ENCODE measurements around the gene RGS17.
"Not testable (repeated sequence)": the region's sequence is repeated elsewhere in the genome, so short reads cannot be mapped to it uniquely, and the experiment has no call there.

The RGS17 gene

GRCh38 chr6:153123801-153124200 is 7.3 kb downstream of the RGS17 start:
- no peak for DNase-seq (ENCODE audit: low read depth)

DNA sequence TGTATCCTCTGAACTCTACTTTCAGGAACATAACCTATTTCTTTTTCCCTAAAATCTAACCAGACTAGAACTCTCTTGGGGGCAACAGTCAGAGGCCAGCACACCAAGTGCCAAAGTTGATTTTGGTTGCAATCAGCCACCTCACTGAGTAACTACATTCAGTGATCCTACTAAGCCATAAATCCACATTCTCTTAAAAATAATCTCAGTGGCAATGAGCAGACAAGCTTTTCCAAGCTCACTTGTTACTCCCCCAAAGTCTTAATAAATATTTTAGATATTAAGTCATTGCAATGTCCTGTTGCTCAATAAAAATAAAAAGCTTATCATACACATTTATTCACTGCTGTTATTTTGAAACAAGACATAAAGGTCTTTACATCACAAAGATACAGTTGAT is 9.8 kb downstream of the RGS17 start:
- no peak for DNase-seq (ENCODE audit: low read depth)

DNA sequence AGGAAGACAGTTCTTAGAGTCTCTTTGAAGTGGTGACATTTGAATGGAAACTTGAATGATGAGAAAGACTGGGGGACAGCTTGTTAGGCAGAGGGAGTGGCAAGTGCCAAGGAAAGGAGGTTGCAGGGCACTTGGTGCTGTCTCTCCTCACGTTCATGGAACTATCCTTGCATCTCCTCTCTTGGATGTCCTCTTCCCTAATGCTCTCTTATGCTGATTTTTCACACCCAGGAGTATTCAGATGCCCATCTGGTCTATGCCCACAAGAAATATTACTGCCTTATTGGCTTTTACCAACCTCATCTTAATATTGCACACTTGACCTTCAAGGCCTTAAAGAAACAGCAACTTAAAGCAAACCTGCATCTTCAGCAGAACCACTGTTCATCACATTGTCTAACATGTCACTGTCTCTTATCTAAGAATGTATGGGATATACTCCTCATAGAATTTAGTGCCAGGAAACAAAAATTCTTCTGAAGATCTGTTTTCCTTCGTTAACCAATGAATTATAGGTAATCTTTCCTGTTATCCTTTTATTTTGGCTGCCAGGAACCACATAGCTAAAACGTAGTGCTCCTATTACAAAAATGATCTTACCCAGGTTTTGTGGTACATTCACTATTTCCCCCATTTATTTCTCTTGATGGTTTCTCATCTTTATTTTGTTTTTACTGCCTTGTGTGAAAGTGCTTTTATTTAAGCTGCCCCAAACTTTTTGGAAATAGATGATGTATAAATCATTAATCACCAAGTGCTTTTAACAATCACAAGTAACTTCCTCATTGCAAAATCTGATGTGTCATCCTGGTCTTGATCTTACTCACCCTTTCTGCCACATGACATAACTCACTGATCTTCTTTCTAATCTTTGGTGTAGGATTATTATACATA is 12.8 kb downstream of the RGS17 start:
- DNase-seq (ENCODE audit: low read depth): peak; percentile 70

- DNase-seq (ENCODE audit: low read depth): not testable (repeated sequence)
Observed at GRCh38 chr6:153111082-153111481, 20.0 kb downstream of the RGS17 start.

- not testable (repeated sequence) for DNase-seq (ENCODE audit: low read depth)
Observed at GRCh38 chr6:153110612-153111011, 20.5 kb downstream of the RGS17 start.

DNA sequence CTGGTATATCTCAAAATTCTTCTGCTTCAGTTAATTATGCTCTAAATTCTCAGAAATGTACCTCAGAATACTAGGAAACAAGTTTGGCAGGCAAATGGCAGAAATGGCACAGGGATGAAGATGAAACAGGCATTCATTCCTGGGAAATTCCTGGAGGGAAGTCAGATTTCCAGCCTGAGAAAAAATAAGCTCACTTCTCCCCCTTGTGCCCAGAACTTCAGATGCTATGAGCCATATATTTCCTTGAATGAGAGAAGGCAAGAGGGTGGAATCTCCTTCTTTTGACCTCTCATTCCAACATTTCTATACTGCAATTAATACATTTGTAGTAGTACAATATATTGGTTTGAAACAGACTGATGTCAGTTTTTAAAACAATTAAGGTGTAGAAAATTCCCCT is 22.8 kb downstream of the RGS17 start:
- peak; percentile 51 for DNase-seq (ENCODE audit: low read depth)

- no peak for DNase-seq (ENCODE audit: low read depth)
Observed at GRCh38 chr6:153106021-153106420, 25.1 kb downstream of the RGS17 start.

DNA sequence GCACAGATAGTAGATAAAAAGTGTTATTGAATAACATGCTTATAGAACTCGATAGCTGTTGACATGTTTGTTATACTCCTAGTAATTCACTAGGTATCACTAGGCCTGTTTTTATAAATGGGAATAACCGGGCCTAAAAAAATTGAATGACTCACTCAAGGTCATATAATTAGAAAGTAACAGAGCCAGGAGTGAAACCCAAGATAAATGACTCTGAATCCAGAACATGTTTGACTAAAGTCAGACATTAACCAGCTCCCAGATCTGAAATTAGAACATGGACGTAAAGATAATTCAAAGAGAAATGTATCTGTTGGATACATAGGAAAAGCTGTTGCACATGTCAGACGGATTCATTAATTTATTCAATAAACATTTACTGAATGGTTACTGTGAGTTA is 26.9 kb downstream of the RGS17 start:
- no peak for DNase-seq (ENCODE audit: low read depth)

GRCh38 chr6:153103319-153103655 is 27.8 kb downstream of the RGS17 start:
- no peak for DNase-seq (ENCODE audit: low read depth)

- DNase-seq (ENCODE audit: low read depth): no peak
Observed at GRCh38 chr6:153102605-153103318, 28.3 kb downstream of the RGS17 start.

- DNase-seq (ENCODE audit: low read depth): no peak
Observed at GRCh38 chr6:153101461-153101860, 29.6 kb downstream of the RGS17 start.

DNA sequence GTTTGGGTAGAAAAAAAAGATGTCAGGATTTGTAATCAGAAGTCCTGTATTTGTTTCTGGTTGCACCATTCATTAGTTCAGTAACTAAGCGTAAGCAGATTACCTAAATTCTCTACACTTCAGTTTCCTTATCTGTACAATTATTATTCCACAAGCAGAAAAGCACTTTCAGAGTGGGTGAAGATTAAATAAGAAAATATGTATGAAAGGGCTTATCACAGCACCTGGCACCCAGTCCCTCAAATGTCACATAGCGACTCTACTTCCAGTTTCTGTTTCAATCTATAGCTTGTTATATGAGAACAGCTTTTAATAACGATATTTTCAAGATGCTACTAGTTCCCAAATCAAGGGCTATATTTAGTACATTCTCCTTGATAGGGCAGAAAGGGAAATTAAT is 31.4 kb downstream of the RGS17 start:
- DNase-seq (ENCODE audit: low read depth): no peak

- no peak for DNase-seq (ENCODE audit: low read depth)
Observed at GRCh38 chr6:153096792-153097191, 34.3 kb downstream of the RGS17 start.

DNA sequence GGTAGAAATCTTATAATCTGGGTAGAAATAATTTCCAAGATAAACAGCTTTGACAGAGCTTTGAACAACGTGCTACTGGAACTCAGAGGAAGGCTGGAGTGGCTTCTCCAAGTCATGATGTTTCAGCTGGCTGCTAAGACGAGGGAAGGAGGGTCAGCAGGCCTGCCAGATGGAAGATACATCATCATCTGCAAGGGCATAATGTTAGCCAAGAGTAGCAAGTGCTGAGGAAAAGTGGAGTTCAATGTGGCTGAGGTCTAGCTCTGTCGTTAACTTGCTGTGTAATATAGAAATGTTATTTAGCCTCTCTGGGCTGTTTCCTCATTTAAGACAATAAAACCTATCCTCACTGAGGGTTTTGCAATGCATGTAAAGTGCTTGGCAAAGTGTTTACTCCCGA is 35.1 kb downstream of the RGS17 start:
- no peak for DNase-seq (ENCODE audit: low read depth)

DNA sequence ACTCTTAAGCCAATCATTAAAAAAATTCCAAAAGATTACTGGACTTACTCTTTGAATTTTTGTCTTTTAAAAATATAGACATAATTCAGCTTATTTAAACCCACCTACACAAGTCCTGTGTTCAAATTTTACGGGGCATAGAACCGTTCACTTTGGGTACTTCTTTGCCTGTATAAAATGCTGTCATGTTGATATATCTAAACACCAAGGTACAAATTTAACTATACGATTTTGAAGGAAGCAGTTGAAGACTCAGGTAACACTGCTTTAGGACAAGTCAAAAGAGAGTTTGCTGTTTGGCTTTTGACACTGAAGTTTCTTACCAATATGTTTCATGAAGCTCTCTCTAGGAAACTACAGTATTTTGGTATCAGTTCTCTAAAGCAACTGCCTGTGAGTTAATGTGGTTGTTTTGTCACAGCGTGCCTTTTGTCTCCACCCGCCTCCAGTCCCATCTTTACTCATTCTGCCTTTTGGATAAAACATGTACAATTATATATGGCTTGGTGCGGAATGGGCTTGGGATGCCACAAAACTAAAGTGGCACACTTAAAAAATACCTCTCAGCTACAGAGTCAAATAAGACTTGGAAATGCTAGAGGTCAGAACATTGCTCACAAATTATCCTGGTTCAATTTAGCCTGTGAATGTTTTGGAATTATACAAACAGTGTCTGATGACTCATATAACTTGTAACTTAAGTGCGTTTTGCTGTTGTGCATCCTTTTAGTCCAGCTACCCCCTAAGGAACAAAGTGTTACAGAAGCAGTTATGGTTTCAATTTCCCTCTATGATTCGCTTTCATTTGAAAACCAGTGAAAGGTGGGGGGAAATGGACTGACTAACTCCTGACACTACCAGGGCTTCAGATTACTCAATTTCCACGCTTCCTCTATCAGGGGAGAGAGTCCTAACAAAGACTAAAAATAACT is 38.7 kb downstream of the RGS17 start:
- DNase-seq (ENCODE audit: low read depth): peak; percentile 80

DNA sequence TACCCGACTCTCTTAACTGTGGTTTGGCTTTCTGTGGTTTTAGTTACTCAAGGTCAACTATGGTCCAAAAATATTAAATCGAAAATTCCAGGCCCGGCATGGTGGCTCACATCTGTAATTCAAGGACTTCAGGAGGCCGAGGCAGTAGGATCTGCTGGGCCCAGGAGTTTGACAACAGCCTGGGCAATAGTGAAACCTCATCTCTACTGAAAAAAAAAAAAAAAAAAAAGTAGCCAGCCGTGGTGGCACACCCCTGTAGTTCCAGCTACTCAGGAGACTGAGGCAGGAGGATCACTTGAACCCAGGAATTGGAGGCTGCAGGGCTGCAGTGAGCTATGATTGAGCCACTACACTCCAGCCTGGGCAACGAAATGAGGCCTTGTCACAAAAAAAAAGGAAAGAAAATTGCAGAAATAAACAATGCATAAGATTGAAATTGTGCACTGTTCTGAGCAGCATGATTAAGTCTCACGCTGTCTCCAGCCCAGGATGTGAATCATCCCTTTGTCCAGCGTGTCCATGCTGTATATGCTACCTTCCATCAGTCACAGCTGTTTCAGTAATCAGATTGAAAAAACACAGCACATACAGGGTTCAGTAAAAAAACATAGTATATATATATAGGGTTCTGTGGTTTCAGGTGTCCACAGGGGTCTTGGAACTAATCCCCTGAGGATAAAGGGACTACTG is 40.7 kb downstream of the RGS17 start:
- DNase-seq (ENCODE audit: low read depth): peak; percentile 81

DNA sequence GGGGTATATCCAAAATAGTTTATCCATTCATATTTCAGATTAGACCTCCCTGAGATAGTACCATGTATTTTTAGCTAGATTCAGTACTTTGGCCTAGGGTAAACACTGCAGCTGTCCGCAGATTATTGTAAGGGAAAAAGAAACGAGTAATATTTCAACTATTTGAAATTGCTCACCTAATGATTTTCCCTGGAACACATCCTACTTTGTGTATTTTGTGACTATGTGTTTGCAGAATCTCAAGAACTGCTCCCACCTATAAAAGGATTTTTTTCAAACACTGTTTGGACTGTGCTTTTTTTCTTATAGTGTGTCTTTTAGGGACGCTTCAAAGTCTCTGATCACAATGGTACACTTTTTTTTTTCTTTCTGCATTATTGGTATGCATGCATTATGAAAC is 42.3 kb downstream of the RGS17 start:
- DNase-seq (ENCODE audit: low read depth): no peak

DNA sequence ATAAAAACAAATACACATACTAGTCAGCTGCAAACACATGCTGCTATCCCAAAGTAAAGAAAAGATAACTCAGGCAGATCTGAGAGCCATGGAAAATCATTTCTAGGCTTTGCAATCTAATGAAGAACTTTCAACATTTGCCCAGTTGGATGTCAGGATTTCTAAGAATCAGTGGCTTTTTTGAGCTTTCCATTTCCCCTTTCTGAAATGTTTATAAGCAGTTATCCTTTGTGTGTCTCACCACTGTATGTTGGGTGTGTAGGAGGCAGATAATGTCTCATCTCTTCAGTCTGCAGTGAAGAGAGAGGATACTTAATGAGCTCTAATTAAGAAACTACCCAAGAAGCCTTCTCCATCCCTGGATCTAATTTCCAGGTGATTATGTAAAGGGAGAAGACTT is 43.6 kb downstream of the RGS17 start:
- DNase-seq (ENCODE audit: low read depth): no peak

DNA sequence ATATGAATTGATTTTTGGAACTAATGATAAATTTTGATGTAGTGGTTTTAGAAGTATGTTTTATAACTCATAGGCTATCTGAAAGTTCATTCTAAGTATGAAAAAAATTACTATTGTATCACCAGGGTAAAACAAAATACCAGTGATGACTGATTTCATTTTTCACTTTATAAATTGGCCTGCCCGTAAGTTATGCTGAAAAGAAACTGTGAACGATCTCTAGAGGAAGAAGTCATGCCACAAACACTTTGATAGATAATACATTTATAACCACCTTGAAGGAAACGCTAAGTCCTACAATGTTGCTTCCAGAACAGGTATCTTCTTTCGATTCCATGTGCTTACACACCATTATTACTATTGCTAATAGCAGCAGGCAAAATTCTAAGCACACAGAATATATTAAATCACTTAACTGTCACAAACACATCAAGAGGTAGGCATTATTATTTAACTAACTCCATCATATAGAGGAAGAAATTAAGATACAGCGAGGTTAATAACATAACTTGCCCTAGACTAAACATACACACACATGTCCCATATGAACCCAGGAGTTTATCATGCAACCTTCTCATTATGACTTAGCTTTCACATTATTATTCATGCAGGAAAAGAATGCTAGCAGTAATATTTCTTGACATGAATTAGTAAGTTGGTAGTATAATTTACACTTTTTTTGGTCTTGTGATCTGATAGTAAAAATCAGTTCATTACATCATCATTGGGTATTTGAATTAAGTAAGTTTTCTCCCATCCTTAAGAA is 44.7 kb downstream of the RGS17 start:
- DNase-seq (ENCODE audit: low read depth): no peak

GRCh38 chr6:153085239-153085638 is 45.8 kb downstream of the RGS17 start:
- no peak for DNase-seq (ENCODE audit: low read depth)

GRCh38 chr6:153084393-153084792 is 46.7 kb downstream of the RGS17 start:
- DNase-seq (ENCODE audit: low read depth): peak; percentile 23

All from EH (cell line).